HG03575 (cell line): Measurements from ENCODE around the gene IGSF21.

Experiments used
- ATAC-seq: cut with Tn5 transposase; IDR thresholded peaks from one replicate; pipeline ENCODE4 v1.9.1; 2021; ENCODE audit not compliant: unreplicated experiment, insufficient number of reproducible peaks, low FRiP score; ENCODE audit errors: extremely low read depth

Gene IGSF21

DNA sequence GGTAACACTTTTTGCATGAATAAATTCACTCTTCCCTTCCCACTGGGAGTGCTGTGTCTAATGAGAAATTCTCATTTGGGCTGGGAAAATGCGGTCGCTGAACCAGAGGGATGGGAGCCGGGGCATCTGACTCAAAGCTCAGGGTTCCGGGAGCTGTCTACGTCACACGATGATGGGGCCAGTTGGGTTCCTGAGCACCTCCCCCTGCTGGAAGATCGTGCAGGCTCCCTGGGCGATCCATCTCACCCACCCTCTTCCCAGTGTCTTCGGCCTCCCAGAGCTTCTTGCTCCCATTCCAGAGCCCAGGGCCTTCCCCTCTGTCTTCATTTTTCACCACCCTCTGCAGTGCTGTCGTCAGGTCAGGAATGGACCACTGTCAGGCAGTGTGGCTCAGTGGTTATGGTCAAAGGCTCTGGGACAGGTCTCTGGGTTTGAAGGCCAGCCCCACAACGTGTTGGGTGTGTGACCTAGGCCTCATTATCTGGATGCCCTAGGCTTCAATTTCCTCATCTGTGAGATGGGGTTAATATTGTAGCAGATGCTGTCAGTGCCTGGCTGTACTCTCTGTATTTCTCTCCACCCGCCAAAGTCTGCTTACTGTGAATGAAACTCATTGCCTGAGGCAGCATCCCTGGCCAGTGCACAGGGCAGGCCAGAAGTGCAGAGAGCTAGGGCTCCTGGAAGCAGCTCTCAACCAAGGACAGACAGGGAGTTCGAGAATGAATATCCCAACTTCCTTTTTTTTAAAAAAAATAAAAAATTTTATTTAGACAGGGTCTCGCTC lies 31.8 kb downstream of the IGSF21 start:
- ATAC-seq, result no peak

DNA sequence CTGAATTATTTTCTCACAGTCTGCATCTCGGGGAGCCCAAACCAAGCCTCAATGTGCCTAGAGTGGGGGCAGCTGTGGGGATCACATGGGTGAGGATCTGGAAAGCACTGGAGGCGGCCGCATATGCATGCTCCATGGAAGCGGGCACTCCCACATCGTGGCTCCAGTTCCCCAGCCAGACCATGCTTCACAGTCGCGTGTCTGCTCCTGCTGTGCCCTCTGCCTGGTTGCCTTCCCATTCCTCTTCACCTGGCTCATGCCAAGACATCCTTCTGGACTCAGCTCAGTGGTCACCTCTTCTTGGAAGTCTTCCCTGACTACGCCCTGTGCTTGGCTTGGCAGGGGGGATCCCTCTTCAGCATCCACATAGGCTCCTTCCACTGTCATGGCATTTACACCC lies 32.8 kb downstream of the IGSF21 start:
- no peak for ATAC-seq

DNA sequence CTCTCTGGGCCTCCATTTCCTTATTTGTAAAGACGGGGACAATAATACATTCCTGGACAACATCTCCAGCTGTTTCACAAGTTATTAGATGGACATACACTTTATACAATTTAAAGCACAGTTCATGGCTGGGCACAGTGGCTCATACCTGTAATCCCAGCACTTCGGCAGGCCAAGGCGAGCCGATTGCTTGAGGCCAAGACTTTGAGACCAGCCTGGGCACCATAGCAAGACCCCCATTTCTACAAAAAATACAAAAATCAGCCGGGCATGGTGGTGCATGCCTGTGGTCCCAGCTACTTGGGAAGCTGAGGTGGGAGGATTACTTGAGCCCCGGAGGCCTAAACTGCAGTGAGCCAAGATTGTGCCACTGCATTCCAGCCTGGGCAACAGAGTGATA lies 34.1 kb downstream of the IGSF21 start:
- no peak for ATAC-seq

DNA sequence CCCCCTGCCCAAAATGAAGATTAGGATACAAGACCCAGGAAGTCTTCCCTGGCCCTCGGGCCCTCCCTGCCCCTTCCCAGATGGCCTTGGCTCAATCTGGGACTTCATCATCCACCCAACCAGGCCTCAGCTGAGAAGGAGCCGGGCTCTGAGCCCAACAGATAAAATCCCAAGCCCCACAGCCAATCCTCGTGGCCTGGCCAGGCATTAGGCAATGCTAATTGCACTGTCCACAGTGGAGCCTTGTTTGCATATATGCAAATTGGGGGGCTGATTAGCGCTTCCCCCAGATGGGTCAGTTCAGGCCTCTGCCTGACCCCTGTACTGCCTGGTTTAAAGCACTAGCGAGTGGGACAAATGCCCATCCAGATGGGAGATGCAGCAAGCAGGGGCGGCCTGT lies 34.9 kb downstream of the IGSF21 start:
- ATAC-seq, result no peak

DNA sequence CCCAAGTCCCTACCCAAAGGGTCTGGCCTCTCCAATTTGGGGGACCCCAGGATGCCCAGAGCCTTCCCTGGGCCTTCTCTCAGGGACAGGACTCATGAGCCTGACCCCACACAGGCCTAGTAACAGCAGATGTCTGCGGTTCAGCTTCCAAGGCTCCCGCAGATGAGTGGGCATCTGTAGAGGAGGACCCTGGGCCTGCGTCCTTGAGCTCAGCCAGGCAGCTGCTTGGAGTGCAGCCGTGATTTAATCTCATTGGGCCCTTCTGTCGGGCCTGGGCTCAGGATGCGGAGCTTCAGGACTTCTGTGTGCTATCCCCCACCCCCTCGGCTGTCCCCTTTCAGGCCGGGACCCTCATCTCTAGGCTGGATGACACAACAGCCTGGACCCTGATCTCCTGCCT lies 35.4 kb downstream of the IGSF21 start:
- ATAC-seq, result no peak

DNA sequence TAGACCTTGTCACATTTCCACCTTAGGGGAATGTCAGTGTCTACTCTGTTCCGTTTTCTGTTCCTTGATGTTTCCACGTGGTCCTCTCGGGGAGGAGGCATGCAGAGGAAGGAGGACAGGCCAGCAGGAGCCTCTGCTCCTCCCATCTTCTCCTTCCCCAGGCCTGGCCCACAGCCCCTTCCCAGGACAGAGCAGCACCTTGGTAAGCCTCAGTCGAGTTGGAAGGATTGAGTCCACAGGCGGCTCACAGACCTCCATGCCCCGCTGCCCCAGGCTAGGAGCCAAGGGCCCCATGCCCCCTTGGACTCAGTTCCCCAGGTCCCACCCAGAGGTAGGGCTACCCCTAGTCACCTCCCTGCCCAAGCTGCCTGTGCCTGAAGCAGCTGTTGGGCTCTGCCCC lies 36.5 kb downstream of the IGSF21 start:
- no peak for ATAC-seq

DNA sequence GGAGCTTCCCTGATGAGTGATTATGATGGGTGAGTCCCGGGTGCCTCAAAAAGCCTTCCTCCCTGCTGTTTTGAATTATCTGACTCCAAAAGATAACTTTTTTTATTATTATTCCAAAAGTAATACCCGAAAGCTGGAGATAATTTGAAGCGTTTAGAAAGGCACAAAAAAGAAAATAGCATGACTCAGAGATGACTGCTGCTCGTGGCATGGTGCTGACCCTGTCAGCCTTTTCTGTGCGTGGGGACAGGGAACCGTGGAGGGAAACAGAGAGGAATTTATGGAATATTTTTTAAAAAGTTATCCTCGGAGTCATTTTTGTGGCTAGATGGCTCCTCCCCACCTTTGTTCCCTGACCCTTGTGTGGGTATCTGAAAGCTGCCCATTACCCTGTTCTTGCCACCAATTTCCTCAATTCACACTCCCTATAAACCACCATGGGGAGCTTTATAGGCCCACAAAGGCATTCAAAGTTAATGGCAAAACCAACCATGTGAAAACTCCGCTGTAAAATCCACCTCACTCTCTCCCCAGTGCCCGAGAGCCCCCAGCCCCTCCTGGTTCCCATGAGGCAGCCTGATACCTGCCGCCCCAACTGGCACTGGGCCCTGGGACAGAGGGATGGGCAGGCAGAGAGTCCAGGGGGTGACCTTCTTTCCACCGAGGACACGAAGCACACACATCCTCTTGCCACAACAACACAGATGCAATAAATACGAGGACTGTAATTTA lies 37.5 kb downstream of the IGSF21 start:
- ATAC-seq, result no peak

DNA sequence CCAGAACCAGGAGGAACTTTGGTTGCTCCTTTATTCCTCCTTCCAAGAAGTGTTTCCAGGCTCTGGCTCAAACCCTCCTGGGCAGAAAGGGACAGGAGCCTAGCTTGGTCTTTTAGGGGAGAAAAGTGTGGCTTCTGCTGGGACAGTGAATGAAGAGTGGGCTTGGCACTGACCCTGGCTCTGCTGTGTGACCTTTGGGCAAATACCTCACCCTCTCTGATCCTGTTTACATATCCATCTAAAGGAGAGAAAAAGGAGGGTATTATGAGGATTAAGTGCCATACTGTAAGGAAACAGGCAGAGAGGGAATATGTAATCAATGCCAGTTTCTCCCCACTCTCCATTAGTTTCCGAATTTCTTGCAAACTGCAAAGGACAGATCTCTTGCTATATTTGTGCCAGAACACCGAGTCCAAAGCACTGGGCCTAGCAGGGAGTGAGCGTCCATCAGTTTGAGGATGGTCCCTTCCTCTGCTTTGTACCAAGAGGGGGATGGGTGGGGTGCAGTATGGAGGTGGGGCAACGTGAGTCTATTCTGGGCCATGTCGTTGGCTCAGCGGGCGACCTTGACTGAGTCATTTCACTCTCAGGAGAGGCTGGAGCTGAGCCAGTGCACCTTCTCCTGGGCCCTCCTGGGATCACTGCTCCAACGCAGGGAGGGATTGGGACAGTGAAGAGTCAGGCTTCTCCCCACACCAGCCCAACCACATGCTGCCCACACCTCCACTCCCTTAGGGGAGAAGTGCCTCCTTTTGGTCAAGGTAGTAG lies 38.4 kb downstream of the IGSF21 start:
- ATAC-seq, result no peak

DNA sequence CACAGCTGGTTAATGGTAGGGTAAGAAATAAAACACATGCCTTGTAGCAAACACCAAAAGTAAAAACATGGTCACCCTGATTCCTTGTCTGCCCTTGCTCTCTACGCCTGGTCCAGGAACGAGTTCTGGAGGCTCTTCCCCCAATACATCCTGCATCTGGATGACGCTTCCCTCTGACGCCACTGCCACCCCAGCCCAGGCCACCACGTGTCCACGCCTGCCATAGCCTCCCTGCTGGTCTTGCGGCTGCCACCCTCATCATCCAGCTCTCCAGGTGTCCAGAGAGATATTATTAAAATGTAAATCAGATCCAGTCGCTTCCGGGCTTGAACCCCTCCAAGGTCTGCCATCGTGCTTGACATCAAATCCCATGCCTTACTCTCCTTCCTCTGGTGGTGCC lies 39.3 kb downstream of the IGSF21 start:
- no peak for ATAC-seq

DNA sequence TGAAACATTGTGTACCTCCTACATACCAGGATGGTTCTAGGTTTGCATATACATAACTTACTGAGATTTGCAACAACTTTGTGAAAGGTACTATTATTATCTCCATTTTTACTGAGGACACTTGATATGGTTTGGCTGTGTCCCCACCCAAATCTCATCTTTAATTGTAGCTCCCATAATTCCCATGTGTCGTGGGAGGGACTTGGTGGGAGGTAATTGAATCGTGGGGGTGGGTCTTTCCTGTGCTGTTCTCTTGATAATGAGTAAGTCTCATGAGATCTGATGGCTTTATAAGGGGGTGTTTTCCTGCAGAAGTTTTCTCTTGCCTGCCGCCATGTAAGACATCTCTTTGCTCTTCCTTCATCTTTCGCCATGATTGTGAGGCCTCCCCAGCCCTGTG lies 40.1 kb downstream of the IGSF21 start:
- no peak for ATAC-seq

DNA sequence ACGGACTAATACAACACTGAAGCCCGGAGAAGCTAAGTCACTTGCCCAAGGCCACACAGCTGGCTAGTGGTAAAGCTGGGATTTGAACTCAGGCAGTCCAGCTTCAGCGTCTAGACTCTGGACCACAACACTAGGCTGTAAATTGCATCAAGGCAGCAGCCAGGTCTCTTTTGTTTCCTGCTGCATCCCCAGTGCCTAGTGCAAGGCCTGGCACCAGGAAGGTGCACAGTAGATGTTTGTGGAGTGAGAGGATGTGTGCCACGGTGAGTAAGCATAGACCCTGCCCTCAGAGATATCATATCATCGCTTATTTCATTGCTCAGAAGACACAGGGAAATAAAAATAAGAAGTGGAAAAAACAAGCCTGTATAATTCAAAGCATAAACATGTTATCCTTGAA lies 40.9 kb downstream of the IGSF21 start:
- ATAC-seq, result no peak

DNA sequence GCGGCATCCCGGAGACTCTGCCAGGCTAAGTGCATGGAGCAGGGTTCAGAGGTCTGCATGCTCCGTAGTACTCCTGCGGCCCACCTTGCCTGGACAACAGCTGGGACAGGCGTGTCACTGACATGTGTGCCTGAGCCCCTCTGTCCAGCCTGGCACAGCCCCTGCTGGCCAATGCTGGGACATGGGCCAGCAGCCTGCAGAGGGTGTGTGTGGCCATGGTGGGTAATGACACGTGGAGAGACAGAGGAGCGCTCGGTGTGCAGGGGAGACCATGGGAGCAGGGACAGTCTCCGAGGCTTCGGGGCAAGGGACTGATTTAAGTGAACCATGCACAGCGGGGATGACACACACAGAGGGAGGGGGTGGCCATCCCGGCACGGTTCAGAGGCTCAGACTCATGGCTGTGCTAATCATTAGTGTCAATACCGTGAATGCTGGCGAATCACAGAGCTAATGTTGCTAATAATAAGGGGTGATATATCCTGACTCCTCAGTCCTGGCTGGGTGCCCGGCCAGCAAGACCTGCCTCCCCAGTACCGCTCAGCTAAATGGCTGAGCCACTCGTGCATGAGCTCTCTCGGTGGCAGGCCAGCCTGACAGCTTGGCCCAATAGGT lies 41.5 kb downstream of the IGSF21 start:
- no peak for ATAC-seq

DNA sequence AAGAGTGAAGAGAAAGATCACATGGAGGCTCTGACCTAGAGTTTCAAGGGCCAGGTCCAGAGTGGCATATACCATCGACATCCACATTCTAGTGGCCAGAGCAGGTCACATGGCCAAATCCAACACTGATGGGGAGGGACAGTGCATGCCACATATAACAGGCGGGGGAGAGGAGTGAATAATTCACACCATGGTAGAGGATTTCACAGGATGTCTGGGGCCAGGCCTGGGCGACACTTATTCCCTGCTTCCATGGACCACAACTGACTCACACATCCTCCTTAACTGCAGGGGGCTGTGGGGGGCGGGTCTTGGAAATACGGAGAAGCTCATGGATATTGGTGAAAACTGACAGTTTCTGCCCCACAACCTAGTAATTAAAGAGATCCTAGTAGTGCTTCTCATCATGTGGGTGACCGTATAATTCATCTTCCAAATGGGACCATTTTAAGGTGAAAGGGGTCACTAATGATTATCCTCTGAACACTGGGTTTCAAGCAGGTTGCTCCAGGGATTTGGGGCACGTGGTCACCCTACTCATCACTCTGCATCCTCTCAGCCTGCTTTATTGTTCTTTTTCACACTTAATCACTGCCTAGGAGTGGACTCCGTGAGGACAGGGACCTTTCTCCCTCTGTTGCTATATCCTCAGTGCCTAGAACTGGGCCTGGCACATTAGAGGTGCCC lies 44.0 kb downstream of the IGSF21 start:
- no peak for ATAC-seq

DNA sequence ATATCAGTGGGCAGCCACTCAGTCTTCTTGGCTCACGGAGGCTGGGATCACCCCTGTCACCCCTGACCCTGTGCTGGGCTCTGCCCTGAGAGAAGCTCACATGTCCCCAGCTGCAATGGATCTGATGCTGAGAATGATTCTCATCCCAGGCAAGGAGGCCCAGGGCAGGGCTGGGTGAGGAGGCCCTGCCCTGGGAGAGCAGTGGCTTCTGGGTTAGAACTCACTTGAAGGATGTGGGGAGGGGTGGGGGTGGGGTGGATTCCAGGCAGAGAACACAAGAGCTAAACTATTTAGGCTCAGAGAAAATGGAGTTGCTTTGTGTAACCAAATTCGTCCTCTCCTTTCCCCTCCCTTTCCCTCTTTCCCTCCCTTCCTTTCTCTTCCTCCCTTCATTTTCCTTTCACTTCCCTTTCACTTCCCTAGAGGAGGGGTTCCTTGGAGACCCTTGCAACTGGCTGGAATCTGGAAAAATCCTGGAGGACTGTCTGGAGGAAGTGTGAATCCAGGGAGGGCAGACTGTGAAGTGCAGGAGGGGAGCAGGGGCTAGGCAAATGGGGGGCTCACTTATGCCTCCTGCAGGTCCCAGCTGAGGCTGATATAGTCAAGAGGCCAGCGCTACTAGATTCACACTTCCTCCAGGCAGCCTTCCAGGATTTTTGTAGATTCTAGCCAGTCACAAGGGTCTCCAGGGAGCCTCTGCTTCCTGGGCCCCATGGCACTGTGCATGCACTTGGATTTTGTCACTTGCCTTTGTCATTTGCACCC lies 47.0 kb downstream of the IGSF21 start:
- ATAC-seq, result no peak

DNA sequence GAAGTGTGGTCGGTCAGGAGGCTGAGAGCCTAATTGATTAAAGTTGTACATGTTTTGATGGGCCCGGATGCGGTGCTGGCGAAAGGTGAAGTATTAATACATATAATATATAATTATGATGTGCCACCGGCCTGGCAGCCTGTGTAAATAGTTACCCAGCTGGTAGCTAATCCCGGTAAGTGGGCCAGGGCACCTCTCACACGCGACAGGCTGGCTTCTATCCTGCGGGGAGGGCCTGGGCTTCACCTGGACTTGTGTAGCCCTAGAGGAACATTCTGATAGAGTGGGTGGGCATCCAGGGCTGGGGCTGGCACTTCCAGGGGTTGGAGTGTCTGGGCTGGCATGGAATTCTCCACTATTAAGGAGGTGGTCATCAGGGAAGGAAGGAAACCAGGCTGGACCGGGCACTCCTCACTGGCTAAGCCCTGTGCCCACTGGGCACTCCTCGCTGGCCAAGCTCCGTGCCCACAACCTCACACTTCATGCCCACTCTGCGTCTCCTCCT lies 48.3 kb downstream of the IGSF21 start:
- no peak for ATAC-seq

DNA sequence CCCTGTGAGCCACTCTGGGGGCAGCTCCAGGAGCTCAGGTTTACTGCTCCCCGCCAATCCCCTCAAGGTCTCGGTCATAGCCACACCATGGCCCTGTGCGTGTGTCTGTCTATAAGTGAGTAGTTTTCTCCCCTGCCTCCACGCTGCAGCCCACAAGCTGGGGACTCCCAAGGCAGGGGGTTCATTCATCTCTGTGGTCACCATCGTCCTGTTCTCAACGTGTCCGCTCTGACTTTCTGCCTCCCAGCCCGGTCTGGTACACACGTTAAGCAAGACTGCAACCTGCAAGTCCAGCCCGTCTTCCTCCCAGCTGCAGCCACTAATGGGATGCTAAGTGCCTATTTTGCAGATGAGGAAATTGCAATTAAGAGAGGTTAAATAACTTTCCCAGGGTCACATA lies 49.8 kb downstream of the IGSF21 start:
- ATAC-seq, result no peak

DNA sequence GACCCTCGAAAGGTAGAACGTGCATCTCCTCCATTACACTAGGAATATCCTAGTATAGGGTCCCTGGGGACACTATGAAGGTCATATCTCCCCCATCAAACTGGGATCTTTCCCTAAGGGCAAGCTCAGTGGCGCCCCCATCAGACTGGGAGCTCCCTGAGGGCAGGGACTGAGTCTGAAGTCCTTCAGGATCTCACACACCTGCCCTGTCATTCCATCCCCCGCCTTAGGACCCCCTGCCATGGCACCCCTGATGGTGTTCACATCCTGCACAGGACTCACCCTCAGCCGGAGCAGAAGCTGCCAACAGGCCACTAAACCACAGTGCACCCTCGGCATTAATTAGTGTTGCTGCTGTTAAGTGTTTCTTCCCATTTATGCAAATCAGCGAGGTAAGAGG lies 50.4 kb downstream of the IGSF21 start:
- no peak for ATAC-seq

DNA sequence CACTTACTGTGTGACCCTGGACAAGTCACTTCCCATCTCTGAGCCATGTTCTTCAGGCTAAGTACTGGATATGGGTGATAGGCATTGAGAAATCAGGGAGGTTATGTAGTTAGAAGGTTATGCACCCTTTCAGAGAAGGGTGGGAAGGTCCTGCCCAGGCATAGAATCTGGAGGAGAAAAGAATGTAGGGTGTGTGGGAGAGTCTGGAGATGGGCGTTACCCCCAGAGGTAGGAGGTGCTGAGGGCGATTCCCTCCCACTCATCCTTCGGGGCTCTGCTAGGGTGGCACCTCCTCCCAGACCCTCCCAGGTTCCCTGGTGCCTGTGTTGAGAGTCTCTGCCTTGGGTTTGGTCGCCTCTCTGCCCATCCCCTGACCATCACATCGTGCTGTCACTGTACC lies 51.1 kb downstream of the IGSF21 start:
- no peak for ATAC-seq
